GM23338 (cell line): ENCODE data around the gene SLC39A11.
"Not testable (repeated sequence)": the region's sequence is repeated elsewhere in the genome, so short reads cannot be mapped to it uniquely, and the experiment has no call there.

Experiments used
- CREB1 ChIP-seq: fragments of 250-450 bp; sonication (Bioruptor Pico); IDR thresholded peaks from 2 replicates; pipeline ENCODE4 v1.5.0; 2020; ENCODE audit warnings: low read depth, mild to moderate bottlenecking, moderate library complexity
- CTCF ChIP-seq, 2 experiments: fragments of 200-600 bp in 1 of 2; sonication (generic) in 1 of 2; conservative IDR thresholded peaks; 2 replicates each; pipeline versions ENCODE4 v1.5.1 to v1.6.1; 2016 to 2017; ENCODE audit warnings: antibody characterized with exemption in 2 of 2, low read depth in 2 of 2, mild to moderate bottlenecking in 2 of 2, moderate library complexity in 1 of 2
- ETS1 ChIP-seq: IDR thresholded peaks from 2 replicates; pipeline ENCODE4 v1.6.1; 2016; ENCODE audit warnings: antibody characterized with exemption
- EZH2 ChIP-seq: fragments of 200-600 bp; sonication (generic); IDR thresholded peaks from one replicate; pipeline ENCODE4 v1.8.0; 2017; ENCODE audit warnings: antibody characterized with exemption, mild to moderate bottlenecking, low read depth; ENCODE audit not compliant: unreplicated experiment
- EZH2phosphoT487 ChIP-seq: fragments of 200-600 bp; sonication (generic); IDR thresholded peaks from one replicate; pipeline ENCODE4 v1.8.1; 2018; ENCODE audit warnings: antibody characterized with exemption; ENCODE audit not compliant: unreplicated experiment
- JUNB ChIP-seq: IDR thresholded peaks from one replicate; pipeline ENCODE4 v1.6.1; 2016; ENCODE audit warnings: antibody characterized with exemption; ENCODE audit not compliant: unreplicated experiment
- NANOG ChIP-seq: IDR thresholded peaks from 2 replicates; pipeline ENCODE4 v1.6.1; 2016; ENCODE audit warnings: antibody characterized with exemption, borderline replicate concordance
- POLR2AphosphoS5 ChIP-seq: IDR thresholded peaks from 2 replicates; pipeline ENCODE4 v1.6.1; 2016; ENCODE audit warnings: antibody characterized with exemption, low read depth
- REST ChIP-seq: IDR thresholded peaks from one replicate; pipeline ENCODE4 v1.6.1; 2018; ENCODE audit warnings: antibody characterized with exemption; ENCODE audit not compliant: unreplicated experiment
- STAT1 ChIP-seq: IDR thresholded peaks from one replicate; pipeline ENCODE4 v1.6.1; 2016; ENCODE audit warnings: antibody characterized with exemption; ENCODE audit not compliant: unreplicated experiment
- ZNF114 ChIP-seq: fragments of 250-450 bp; sonication (Bioruptor Pico); IDR thresholded peaks from 2 replicates; pipeline ENCODE4 v1.5.0; 2020; ENCODE audit warnings: mild to moderate bottlenecking, moderate library complexity
- ZNF331 ChIP-seq: fragments of 250-450 bp; sonication (Bioruptor Pico); IDR thresholded peaks from 2 replicates; pipeline ENCODE4 v1.5.0; 2020; ENCODE audit warnings: low read depth, mild to moderate bottlenecking, moderate library complexity
- ZNF462 ChIP-seq: fragments of 250-450 bp; sonication (Bioruptor Pico); IDR thresholded peaks from 2 replicates; pipeline ENCODE4 v1.5.0; 2020; ENCODE audit warnings: mild to moderate bottlenecking, moderate library complexity

GRCh38 chr17:72824267-72824666 is 268.2 kb downstream of the SLC39A11 start:
- TF ChIP-seq POLR2AphosphoS5; CTCF (conservative IDR thresholded peaks at IDR 0.05; ENCODE audit: low read depth in 2 of 2); ETS1; EZH2; EZH2phosphoT487; CREB1 (CRISPR knock-in tag); REST; ZNF331 (CRISPR knock-in tag); JUNB; STAT1; ZNF114 (CRISPR knock-in tag); NANOG; ZNF462: not testable (repeated sequence)
